ENCODE measurements around the gene WTAP. TPM values are rescaled to one million over a fixed set of nuclear protein-coding genes. Genes with fewer than 3 reads are reported as not detected.

Gene WTAP
- total and polyA plus RNA-seq, 2 of the 8 experiments (the other 6 are each of a cell fraction or from before 2014, with no cell fraction given), result 32.6 to 120 TPM

DNA sequence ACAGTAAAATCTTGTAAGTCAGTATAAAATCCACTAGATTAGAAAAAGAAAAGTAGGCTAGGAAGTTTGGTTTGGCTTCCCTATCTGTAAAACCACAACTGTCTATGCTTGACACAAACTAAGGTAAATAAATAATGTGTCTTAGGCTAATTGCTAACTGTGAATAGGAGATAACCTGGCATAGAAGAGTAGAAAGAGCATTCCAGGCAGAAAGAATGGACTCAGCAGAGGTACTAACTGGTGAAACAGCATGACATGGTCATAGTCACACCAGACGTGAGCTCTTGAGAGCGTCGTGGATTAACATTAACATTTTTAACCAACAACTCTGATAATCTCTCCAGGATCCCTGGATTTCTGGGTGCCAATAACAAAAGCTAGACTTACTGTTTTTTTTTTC lies 8.7 kb upstream of the WTAP start:
- H3K9ac ChIP-seq (replicated peaks in 1 of 4; ENCODE audit: extremely low read depth in 1 of 4, low read depth in 3 of 4, low read length in 3 of 4), result no peak overlapping the region
- no peak overlapping the region for H2BK5ac ChIP-seq (ENCODE audit: low read depth, low read length)
- 85% methylated on average over 3 of the region's 3 CpGs; no CpG with 5 or more reads in 1 of the 2 experiments for WGBS, 2 experiments (ENCODE audit: extremely low coverage in 1 of 2, insufficient coverage in 1 of 2, insufficient read length in 1 of 2, insufficient replicate concordance in 2 of 2, low coverage in 1 of 2, low lambda C conversion rate in 2 of 2, missing lambda C conversion rate in 1 of 2)
- no peaks in the 10 kb centered on the region for H3K23me2 ChIP-seq (ENCODE audit: low read depth, low read length)
- peaks cover 0 to 2% of the 10 kb centered on the region in 2 experiments for H4K20me1 ChIP-seq (replicated peaks in 1 of 2; ENCODE audit: control insufficient read depth in 1 of 2, insufficient read depth in 2 of 2, low read length in 2 of 2)
- H3K79me1 ChIP-seq (ENCODE audit: low read depth, low read length), result no peaks in the 10 kb centered on the region; the same call in 1 of the 2 replicates
- DNase-seq (ENCODE audit: low read depth in 1 of 2, low spot score in 2 of 2) (no peak), FAIRE-seq (no peak)
- H2AFZ ChIP-seq (ENCODE audit: low read length), result no peak overlapping the region
- POLR2A ChIA-PET (ENCODE audit: partially characterized antibody), result interaction anchor here (0.6 to 3.2 kb wide), 7 partner anchors 8 to 1107 kb away, joined by 3 to 18 read pairs (median 4); partner anchors contain the start of genes SOD2 and WTAP
- H4K5ac ChIP-seq (ENCODE audit: insufficient read length, low read depth, low read length), result no peak overlapping the region
- H2BK120ac ChIP-seq (replicated peaks; ENCODE audit: low read depth, low read length), result no peak overlapping the region
- no peak overlapping the region for H3K23ac ChIP-seq (ENCODE audit: insufficient read length)
- H3K4me3 ChIP-seq (ENCODE audit: extremely low read depth in 1 of 4, insufficient read depth in 2 of 4, low read depth in 3 of 4, low read length in 4 of 4), result no peak overlapping the region
- H3K18ac ChIP-seq (ENCODE audit: extremely low read depth, low read length), result no peak overlapping the region
- peaks cover 0 to 4% (median 0%) of the 10 kb centered on the region in 4 experiments; a peak in 1 of 8 replicates for H3K36me3 ChIP-seq (ENCODE audit: control insufficient read depth in 2 of 4, insufficient read depth in 4 of 4, low read length in 3 of 4)
- no peak overlapping the region for H3K4me2 ChIP-seq (ENCODE audit: insufficient read depth in 1 of 2, low read depth in 2 of 2, low read length in 2 of 2)
- no peak overlapping the region for H3K14ac ChIP-seq (ENCODE audit: insufficient read length)
- H2BK20ac ChIP-seq (ENCODE audit: low read length), result no peak overlapping the region
- no peaks in the 10 kb centered on the region for H3K27me3 ChIP-seq (replicated peaks in 1 of 4; ENCODE audit: control insufficient read depth in 3 of 4, extremely low read depth in 1 of 4, insufficient read depth in 3 of 4, low read length in 3 of 4)
- H4K8ac ChIP-seq (ENCODE audit: extremely low read depth, insufficient read depth, low read length), result no peak overlapping the region
- no peak overlapping the region for H3K27ac ChIP-seq (ENCODE audit: low read depth, low read length)
- no peak overlapping the region for H3K4ac ChIP-seq (replicated peaks; ENCODE audit: insufficient read length, low read depth, low read length)
- no peak overlapping the region for H2AK5ac ChIP-seq (ENCODE audit: low read depth, low read length)
- H2BK15ac ChIP-seq (ENCODE audit: low read length), result no peak overlapping the region
- H2BK12ac ChIP-seq (ENCODE audit: low read depth, low read length), result no peak overlapping the region
- TF ChIP-seq FOSL1 (IDR thresholded peaks at IDR 0.05; ENCODE audit: insufficient read depth, low read depth, low read length), result no peak
- TF ChIP-seq SP4 (IDR thresholded peaks at IDR 0.05; ENCODE audit: low read length), result no peak
- no peak for TF ChIP-seq SP2 (IDR thresholded peaks at IDR 0.05; ENCODE audit: low read length)
- TF ChIP-seq ATF2 (IDR thresholded peaks at IDR 0.05; ENCODE audit: low read length), result no peak
- TF ChIP-seq CBX8 (IDR thresholded peaks at IDR 0.05; ENCODE audit: borderline replicate concordance, low read depth, low read length), result no peak
- no peak for TF ChIP-seq POLR2AphosphoS5 (IDR thresholded peaks at IDR 0.05; ENCODE audit: low read depth, low read length)
- no peak for TF ChIP-seq SIN3A (conservative IDR thresholded peaks at IDR 0.05 in 1 of 2, IDR thresholded peaks at IDR 0.05 in 1 of 2; ENCODE audit: low read depth in 1 of 2, low read length in 2 of 2)
- no peak for TF ChIP-seq SRF (IDR thresholded peaks at IDR 0.05; ENCODE audit: low read depth, low read length)
- no peak overlapping the region for H4K91ac ChIP-seq (replicated peaks; ENCODE audit: insufficient read length, low read length)
- CTCF ChIA-PET (ENCODE audit: partially characterized antibody), result interaction anchor here (0.6 to 4.5 kb wide), 5 partner anchors 8 to 64 kb away, joined by 3 to 16 read pairs (median 4); no protein-coding TSS in a partner anchor
- H3K79me2 ChIP-seq (ENCODE audit: control insufficient read depth in 1 of 2, insufficient read depth in 2 of 2, low read length in 2 of 2), result peaks cover 0 to 23% of the 10 kb centered on the region in 2 experiments; a peak in 2 of 4 replicates
- no peaks in the 10 kb centered on the region for H3K9me3 ChIP-seq (ENCODE audit: insufficient read depth in 2 of 2, low read depth in 1 of 2, low read length in 1 of 2)
- no peak overlapping the region for H3K56ac ChIP-seq (replicated peaks; ENCODE audit: insufficient read length, low read depth, low read length)
- H3K4me1 ChIP-seq (replicated peaks in 1 of 4; ENCODE audit: control insufficient read depth in 3 of 4, insufficient read depth in 4 of 4, low read length in 3 of 4), result no peaks in the 10 kb centered on the region
